GM12878 (cell line): Measurements from ENCODE around the gene FLACC1. TPM values are rescaled to one million over a fixed set of nuclear protein-coding genes. Genes with fewer than 3 reads are reported as not detected.

ENCODE experiments used
- ATAC-seq: fragments of 200-7000 bp; cut with Tn5 transposase; 3 replicates; pipeline ENCODE4 v1.9.1; 2020; ENCODE audit warnings: mild to moderate bottlenecking, moderate library complexity
- BruUV-seq: library from RNA; stranded (reverse); fragments of 400-500 nt; replicated peaks from 2 replicates; lab custom pipeline; 2021; lab: Mats Ljungman, UMichigan
- CTCF ChIA-PET: fragments of 300-600 bp; sonication (Branson Sonifier 250); formaldehyde crosslinking; extraction: SDS; loops from one replicate; lab custom pipeline; 2021; ENCODE audit warnings: inconsistent platforms; lab: Yijun Ruan, JAX
- POLR2A ChIA-PET: fragments of 350-600 bp; formaldehyde crosslinking; extraction: SDS; loops from one replicate; lab custom pipeline; 2021; ENCODE audit warnings: inconsistent platforms; lab: Charles Lee
- RAD21 ChIA-PET: fragments of 300-600 bp; sonication (Branson Sonifier 250); formaldehyde crosslinking; loops from one replicate; lab custom pipeline; 2023; ENCODE audit warnings: antibody characterized with exemption; ENCODE audit not compliant: unreplicated experiment; lab: Charles Lee
- SMC1A ChIA-PET: fragments of 300-600 bp; sonication (Branson Sonifier 250); formaldehyde crosslinking; loops from one replicate; lab custom pipeline; 2023; ENCODE audit not compliant: unreplicated experiment, uncharacterized antibody; lab: Charles Lee
- DNase-seq: peaks from one replicate; pipeline ENCODE4 v3.0.0-alpha.2; 2011; ENCODE audit warnings: low read depth, low spot score
- FAIRE-seq: peaks from 3 replicates; lab custom pipeline; 2011; peaks lifted over from hg19 to GRCh38; lab: Jason Lieb, UNC
- H2AFZ ChIP-seq: 2 replicates; pipeline ENCODE4 v1.6.0; 2011; ENCODE audit warnings: low read depth, low read length, control low read depth; ENCODE audit not compliant: control insufficient read depth
- H3K27ac ChIP-seq: 2 replicates; pipeline ENCODE4 v1.5.1; 2011; ENCODE audit warnings: control low read depth; ENCODE audit not compliant: control insufficient read depth, insufficient read depth
- H3K27me3 ChIP-seq, 2 experiments: replicated peaks in 1 of 2; 2 replicates each; pipeline versions ENCODE4 v1.6.0 to v1.6.1; 2011; ENCODE audit warnings: low read length in 1 of 2; ENCODE audit not compliant: control insufficient read depth in 2 of 2, insufficient read depth in 2 of 2
- H3K36me3 ChIP-seq, 2 experiments: 2 replicates each; pipeline ENCODE4 v1.5.1; 2011; ENCODE audit warnings: low read length in 1 of 2; ENCODE audit not compliant: control insufficient read depth in 2 of 2, insufficient read depth in 2 of 2
- H3K4me1 ChIP-seq: 2 replicates; pipeline ENCODE4 v1.6.1; 2011; ENCODE audit warnings: mild to moderate bottlenecking, low read length, moderate library complexity, mixed read lengths; ENCODE audit not compliant: control insufficient read depth, insufficient read depth
- H3K4me2 ChIP-seq: 2 replicates; pipeline ENCODE4 v1.6.0; 2011; ENCODE audit warnings: control low read depth; ENCODE audit not compliant: control insufficient read depth, insufficient read depth
- H3K4me3 ChIP-seq: fragments of 200-600 bp; sonication (generic); 2 replicates; pipeline ENCODE4 v1.5.1; 2016
- H3K79me2 ChIP-seq: 2 replicates; pipeline ENCODE4 v1.6.0; 2011; ENCODE audit warnings: low read length; ENCODE audit not compliant: control insufficient read depth, insufficient read depth
- H3K9ac ChIP-seq: 2 replicates; pipeline ENCODE4 v1.8.0; 2011; ENCODE audit warnings: low read length, control low read depth, mixed read lengths; ENCODE audit not compliant: control insufficient read depth, insufficient read depth
- H3K9me3 ChIP-seq: replicated peaks from 3 replicates; pipeline ENCODE4 v1.5.1; 2011; ENCODE audit warnings: mild to moderate bottlenecking, low read length; ENCODE audit not compliant: control insufficient read depth, insufficient read depth
- H4K20me1 ChIP-seq: 2 replicates; pipeline ENCODE4 v1.6.0; 2011; ENCODE audit not compliant: control insufficient read depth, insufficient read depth
- BCL3 ChIP-seq: IDR thresholded peaks from 2 replicates; pipeline ENCODE4 v1.6.1; 2011; ENCODE audit warnings: borderline replicate concordance, low read depth, mild to moderate bottlenecking, moderate library complexity, low read length; ENCODE audit not compliant: insufficient read depth, poor library complexity, severe bottlenecking
- CTCF ChIP-seq, 3 experiments: IDR thresholded peaks in 2 of 3; conservative IDR thresholded peaks in 1 of 3; 2 replicates each; pipeline ENCODE4 v1.5.1; 2011; ENCODE audit warnings: low read depth in 3 of 3, low read length in 3 of 3, mild to moderate bottlenecking in 3 of 3, control low read depth in 2 of 3, moderate library complexity in 2 of 3, inconsistent platforms in 1 of 3, mixed read lengths in 1 of 3; ENCODE audit not compliant: control insufficient read depth in 2 of 3, insufficient read depth in 1 of 3; ENCODE audit errors: extremely low read depth in 1 of 3
- EED ChIP-seq: sonication (generic); IDR thresholded peaks from 2 replicates; pipeline ENCODE4 v1.6.1; 2016; ENCODE audit warnings: antibody characterized with exemption, low read depth
- JUNB ChIP-seq: IDR thresholded peaks from 2 replicates; pipeline ENCODE4 v1.6.1; 2016; ENCODE audit warnings: antibody characterized with exemption, mild to moderate bottlenecking
- MLLT1 ChIP-seq: fragments of 450-650 bp; IDR thresholded peaks from 2 replicates; pipeline ENCODE4 v1.6.1; 2016; ENCODE audit warnings: mild to moderate bottlenecking
- RB1 ChIP-seq: fragments of 450-650 bp; formaldehyde crosslinking; IDR thresholded peaks from 2 replicates; pipeline ENCODE4 v1.6.1; 2017; ENCODE audit warnings: mild to moderate bottlenecking, borderline replicate concordance
- RFX5 ChIP-seq: IDR thresholded peaks from 2 replicates; pipeline ENCODE4 v1.6.1; 2011; ENCODE audit warnings: low read depth, low read length, improper control_type of control experiment
- SKIL ChIP-seq: fragments of 450-650 bp; IDR thresholded peaks from 2 replicates; pipeline ENCODE4 v1.6.1; 2017; ENCODE audit warnings: mild to moderate bottlenecking, low read depth, inconsistent platforms; ENCODE audit not compliant: poor library complexity, severe bottlenecking
- ZSCAN29 ChIP-seq: fragments of 450-650 bp; IDR thresholded peaks from 2 replicates; pipeline ENCODE4 v1.6.1; 2017; ENCODE audit warnings: mild to moderate bottlenecking, moderate library complexity
- WGBS: methylation state at CpG from one replicate; pipeline ENCODE4 v1.1.6; 2016; ENCODE audit warnings: low lambda C conversion rate; ENCODE audit not compliant: insufficient replicate concordance, insufficient coverage; ENCODE audit errors: missing lambda C conversion rate; 5-methylcytosine and 5-hydroxymethylcytosine counted together
- in situ Hi-C: fragments of 300-500 bp; cut with MboI; formaldehyde crosslinking; loops from 9 replicates; pipeline ENCODE4 v1.14.3; 2018; ENCODE audit warnings: mixed read lengths
- intact Hi-C: fragments of 100-400 bp; cut with micrococcal nuclease; formaldehyde crosslinking; loops from one replicate; pipeline ENCODE4 v1.14.2; 2022; ENCODE audit not compliant: unreplicated experiment
- polyA plus RNA-seq, 11 experiments: library from polyadenylated mRNA; depleted of rRNA in 4 of 11; unstranded in 6 of 11; stranded (reverse) in 5 of 11; fragments of >200 nt; fragmentation: Nextera tagmentation in 4 of 11; fragmentation: Illumina TruSeq in 1 of 11; extraction: Ambion mirVana in 4 of 11; extraction: Trizol in 1 of 11; gene quantifications; 1 replicate in 1 of 11; 2 replicates in 10 of 11; pipeline versions ENCODE4 v1.2.1 to v1.2.3, GENCODE V29; 2011 to 2016; ENCODE audit warnings: inconsistent platforms in 2 of 11, missing spikeins in 2 of 11, low read depth in 1 of 11
- total RNA-seq, 4 experiments: library from RNA; depleted of rRNA in 3 of 4; stranded (reverse); fragments of >200 nt in 3 of 4; fragmentation: Illumina TruSeq in 1 of 4; extraction: Trizol in 1 of 4; gene quantifications; 2 replicates each; pipeline versions ENCODE4 v1.2.1 to v1.2.3, GENCODE V29; 2013 to 2021

The FLACC1 gene
- total and polyA plus RNA-seq, 10 of the 15 experiments (the other 5 are each of a cell fraction or from before 2014, with no cell fraction given): 0.08 to 0.54 (median 0.30) TPM; not detected in 2

GRCh38 chr2:201383136-201383535 lies 26.0 kb upstream of the FLACC1 start (continued):
- TF ChIP-seq MLLT1 (no peak), BCL3 (no peak), RB1 (no peak), JUNB (no peak)

- no peaks in the 10 kb centered on the region for H3K27me3 ChIP-seq
- in situ Hi-C loops: no loop called here
These were observed 21.6 kb upstream of the FLACC1 start for GRCh38 chr2:201378496-201379397.

More at GRCh38 chr2:201378496-201379397, 21.6 kb upstream of the FLACC1 start:
- TF ChIP-seq CTCF (IDR thresholded peaks at IDR 0.05 in 2 of 3, conservative IDR thresholded peaks at IDR 0.05 in 1 of 3; ENCODE audit: control insufficient read depth in 2 of 3, extremely low read depth in 1 of 3, insufficient read depth in 1 of 3, low read depth in 3 of 3, low read length in 3 of 3) (no peak), SKIL (no peak), RFX5 (no peak), EED (no peak), ZSCAN29 (no peak)
- no TSS peak for BruUV-seq
- Histone ChIP-seq H3K9ac (no peak overlapping the region), H3K4me1 (no peaks in the 10 kb centered on the region), H2AFZ (no peak overlapping the region), H3K4me2 (no peak overlapping the region), H3K4me3 (no peak overlapping the region), H3K36me3 (peaks cover 0 to 6% of the 10 kb centered on the region in 2 experiments; a peak in 1 of 4 replicates), H4K20me1 (no peaks in the 10 kb centered on the region), H3K79me2 (no peaks in the 10 kb centered on the region), H3K9me3 (no peaks in the 10 kb centered on the region), H3K27ac (no peak overlapping the region)
- 92% methylated on average over 5 of the region's 5 CpGs for WGBS
- ChIA-PET POLR2A (no interaction called here), SMC1A (interaction anchor here (1.3 kb wide), 1 partner anchor 12 kb away, joined by 3 read pairs; no protein-coding TSS in a partner anchor), RAD21 (no interaction called here), CTCF (interaction anchor here (1.5 kb wide), 1 partner anchor 196 kb away, joined by 4 read pairs; the partner anchor contains the start of gene CASP10)
- FAIRE-seq (no peak), DNase-seq (no peak), ATAC-seq (no peak)
- intact Hi-C loops: no loop called here
